NCI-H1417 (cell line): Measurements from ENCODE around the gene AP2A2.
A peak's percentile ranks its signal among the peaks of the same experiment; 100 is the strongest.

Source experiments
- DNase-seq, 3 experiments: peaks; one replicate each; lab custom pipeline; 2025; lab: John Stamatoyannopoulos, UW

Gene AP2A2

DNA sequence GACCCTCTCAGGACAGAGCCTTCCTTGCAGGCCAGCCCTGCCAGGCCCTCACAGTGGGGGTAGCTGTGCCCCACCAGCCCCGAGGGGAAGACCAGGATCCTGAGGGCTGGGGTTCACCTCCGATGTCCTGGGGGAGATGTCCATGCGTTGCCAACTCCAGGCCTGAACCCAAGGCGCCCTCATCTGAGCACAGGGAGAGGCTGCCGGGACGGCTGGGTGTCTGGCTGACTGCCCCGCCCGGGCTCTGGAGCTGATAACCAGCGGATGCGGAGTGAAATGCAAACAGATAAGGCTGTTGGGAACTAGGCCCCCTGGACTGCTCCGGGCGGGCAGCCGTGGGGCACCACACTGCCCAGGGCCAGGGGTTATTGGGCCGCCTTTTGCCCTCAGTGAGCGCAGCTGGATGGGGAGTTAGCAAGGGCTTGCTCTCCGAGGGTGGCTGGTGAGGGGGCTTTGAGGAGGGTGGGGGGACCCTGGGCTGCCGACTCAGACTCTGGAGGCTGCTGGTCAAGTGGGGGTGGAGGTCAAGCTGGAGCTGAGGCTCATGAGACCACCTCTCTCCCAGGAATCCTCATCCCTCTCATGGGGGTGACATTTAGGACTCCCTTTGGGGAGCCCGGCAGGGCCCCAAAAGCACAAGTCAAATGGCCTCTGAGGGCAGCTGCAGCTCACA is 116.4 kb downstream of the AP2A2 start:
- no peak for DNase-seq

- no peak for DNase-seq
Measured at GRCh38 chr11:1042626-1043562, 117.2 kb downstream of the AP2A2 start.

GRCh38 chr11:1043563-1044096 is 118.0 kb downstream of the AP2A2 start:
- no peak for DNase-seq

DNA sequence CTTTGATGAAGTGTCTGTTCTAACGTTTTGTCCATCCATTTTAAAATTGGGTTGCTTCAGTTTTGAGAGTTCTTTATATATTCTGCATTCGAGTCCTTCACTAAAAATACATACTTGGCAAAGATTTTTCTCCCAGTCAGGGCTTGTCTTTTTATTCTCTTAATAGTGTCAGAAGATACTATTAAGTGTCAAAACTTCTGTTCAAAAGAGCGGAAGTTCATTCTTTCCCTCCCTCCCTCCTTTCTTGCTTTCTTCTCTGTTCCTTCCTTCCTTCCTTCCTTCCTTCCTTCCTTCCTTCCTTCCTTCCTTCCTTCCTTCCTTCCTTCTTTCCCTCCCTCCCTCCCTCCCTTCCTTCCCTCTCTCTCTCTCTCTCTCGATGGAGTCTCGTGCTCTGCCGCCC is 118.5 kb downstream of the AP2A2 start:
- DNase-seq = no peak

- no peak for DNase-seq
Measured at GRCh38 chr11:1047595-1048156, 122.0 kb downstream of the AP2A2 start.

- DNase-seq = no peak
Measured at GRCh38 chr11:1048375-1049070, 122.9 kb downstream of the AP2A2 start.

DNA sequence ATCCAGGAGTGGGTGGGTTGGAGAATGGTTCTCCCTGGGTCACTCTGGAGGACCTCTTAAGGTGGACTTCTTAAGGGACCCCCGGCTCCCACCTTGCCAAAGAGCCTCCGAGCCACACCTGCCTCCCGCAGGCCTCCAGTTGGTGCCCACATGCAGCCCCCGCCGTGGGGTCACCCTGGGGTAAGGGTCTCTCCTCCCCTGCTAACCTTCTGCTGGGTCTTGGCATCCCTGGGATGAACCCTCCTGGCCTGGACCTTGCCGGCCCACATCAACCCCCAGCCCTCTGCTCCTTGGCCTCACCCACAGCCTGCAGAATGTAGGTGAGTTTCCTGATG is 123.4 kb downstream of the AP2A2 start:
- no peak for DNase-seq

DNA sequence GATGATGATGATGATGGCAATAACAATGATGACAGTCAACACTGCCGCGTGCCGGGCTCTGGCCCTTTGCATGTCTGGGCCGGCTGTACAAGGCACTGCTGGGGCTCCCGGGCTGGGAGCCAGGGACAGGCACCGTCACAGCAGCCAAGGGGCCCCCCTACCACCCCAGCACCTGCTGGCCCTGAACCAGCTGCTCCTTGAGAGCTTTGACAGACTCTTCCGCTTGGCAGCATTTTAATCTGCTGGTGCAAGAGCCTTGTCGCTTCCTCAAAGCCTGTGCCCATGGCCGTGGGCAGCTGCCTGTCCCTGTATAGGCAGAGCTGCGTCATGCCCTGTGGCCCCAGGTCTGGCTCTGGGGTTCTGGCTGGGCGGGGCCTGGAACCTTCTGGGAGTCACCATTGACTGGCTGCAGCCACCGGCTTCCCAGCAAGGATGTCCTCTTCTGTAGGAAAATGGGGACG is 123.8 kb downstream of the AP2A2 start:
- peak in 2 of 3 experiments; percentile 12 to 36 for DNase-seq

DNA sequence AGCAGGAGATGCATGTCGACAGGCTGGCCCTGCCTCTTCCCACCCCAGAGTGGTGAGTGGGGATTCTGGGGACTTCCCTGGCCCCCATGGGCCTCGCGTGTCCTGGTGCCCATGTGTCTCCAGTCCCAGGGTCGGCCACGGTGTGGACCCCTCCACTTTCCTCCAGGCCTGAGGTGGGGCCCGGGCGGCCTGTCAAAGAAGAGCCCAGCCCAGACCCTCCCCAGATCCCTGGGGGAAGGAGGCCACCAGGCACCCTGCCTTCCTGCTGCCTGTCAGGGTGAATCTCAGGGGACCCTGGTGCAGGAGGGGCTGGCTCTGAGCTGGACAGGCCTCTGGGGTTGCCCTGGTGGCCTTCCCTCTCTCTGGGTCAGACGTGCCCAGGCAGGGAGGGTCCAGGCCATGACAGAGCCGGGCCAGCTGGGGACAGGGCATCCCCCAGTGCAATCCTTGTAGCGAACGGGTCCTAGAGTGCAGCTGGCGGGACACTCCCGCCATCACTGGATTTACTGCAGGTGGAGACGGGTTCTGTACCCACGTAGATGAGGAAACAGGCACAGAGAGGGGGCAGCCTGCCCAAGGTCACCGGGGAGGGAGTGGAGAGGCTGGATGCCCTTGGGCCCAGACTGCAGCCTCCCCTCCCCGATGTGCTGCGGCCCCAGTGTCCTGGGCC is 124.4 kb downstream of the AP2A2 start:
- DNase-seq = no peak

DNA sequence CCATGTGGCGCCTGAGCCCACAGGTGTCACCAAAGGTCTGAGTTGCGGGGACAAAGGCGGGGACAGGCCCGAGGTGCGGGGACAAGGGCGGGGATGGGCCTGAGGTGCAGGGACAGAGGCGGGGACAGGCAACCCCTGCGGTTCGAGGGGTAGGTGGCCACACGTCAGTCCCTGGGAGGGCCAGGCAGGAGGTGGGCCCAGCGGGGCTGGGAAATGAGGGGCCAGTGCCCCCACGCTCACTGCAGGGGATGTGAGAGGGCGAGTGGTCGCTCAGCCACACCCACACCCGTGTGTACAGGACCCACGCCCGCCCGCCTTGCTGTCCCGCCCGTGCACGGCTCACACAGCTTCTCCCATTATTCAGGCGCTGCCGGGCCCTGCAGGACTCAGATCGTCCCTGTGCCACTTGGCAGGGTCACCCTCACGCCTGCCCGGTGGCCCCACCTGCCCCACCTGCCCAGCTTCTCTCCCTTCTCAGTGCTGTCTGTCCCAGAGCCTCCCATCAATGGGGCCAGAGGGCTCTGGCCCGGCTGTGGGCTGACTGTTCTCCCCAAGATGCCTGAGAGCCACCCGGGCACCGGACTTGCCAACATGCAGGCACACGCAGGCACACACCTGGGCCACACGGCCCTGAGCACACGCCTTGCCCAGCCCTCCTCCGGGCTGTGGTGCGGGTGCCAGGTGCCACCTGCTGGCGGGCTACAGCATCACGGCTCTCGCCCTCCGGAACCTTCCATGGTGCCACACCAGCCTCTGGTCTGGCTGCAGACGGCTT is 125.1 kb downstream of the AP2A2 start:
- peak; percentile 67 to 85 (median 83) for DNase-seq

GRCh38 chr11:1051356-1052132 is 125.9 kb downstream of the AP2A2 start:
- DNase-seq = no peak

GRCh38 chr11:1052133-1053011 is 126.7 kb downstream of the AP2A2 start:
- DNase-seq = no peak

GRCh38 chr11:1053121-1053901 is 127.6 kb downstream of the AP2A2 start:
- no peak for DNase-seq

DNA sequence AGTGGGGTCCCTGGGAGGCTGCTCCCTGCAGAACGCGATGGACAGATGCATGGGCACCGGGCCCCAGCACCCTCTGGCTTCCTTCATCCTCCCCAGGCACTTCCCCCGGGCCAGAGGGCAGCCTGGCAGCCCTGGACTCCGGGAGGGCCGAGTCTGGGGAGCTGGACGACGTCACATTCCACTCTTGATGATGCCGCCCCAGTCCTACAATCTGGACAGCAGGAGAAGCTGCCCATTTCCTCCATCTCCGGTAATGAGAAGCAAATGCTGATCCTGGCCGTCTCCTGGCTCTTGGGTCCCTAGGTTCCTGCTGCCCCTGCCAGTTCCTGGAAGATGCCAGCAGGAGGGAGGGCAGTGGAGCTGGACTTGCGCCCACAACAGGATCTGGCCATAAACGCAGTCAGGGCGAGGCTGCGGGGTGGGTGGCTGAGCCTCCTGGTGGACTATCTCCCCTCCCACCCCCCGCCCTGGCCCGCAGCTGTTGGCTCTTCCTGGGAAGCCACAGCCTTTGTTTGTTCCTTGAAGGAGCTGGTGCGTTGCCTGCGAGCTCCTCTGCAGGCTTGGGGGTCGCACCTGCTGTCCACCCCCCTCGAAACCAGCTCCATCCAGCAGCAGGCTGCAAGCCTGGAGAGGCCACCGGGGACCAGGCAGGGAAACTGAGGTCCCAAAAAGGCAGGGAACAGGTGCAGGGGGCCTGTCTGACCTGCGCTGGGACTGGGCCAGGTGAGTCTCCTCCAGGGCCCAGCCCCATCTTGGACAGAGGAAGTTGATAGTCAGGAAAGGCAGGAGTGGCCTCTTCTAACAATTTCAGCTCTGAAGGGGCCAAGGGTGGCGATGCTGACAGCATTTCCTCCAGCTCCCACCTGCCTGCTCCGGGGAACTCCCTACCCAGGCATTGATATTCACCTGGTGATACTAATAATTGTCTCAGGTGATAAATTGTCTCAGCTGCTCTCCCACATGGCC is 128.8 kb downstream of the AP2A2 start:
- DNase-seq = peak in 2 of 3 experiments; percentile 21 to 33

DNA sequence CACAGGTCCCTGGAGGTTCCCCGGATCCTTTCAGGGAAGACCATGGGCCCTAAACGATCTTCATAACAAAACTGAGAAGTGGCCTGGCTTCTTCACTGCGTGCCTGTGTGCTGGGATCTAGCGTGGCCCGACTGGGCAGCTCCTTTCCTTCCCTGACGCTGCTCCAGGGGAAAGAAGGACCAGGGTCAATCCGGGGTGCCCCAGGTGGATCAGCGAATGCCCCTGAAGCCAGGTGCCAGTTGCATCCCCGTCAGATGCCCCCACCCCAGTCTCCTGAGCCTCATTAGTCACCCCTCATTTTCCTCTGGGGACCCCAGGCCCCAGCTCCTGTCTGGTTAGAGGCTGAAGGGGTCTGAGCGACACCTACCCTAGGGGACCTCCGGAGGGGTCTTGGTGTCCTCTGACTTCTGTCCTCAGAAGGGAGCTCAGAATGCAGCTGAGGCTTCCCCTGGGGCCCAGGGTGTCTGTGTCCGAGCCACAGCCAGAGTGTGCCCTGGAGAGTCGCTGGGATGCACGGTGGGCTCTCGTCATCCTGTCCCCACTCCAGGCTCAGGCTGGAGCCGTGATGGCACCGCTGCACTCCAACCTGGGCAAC is 129.5 kb downstream of the AP2A2 start:
- no peak for DNase-seq

- no peak for DNase-seq
Measured at GRCh38 chr11:1055990-1056771, 130.5 kb downstream of the AP2A2 start.
